ENCODE measurements around the gene LRRC39. TPM values are rescaled to one million over a fixed set of nuclear protein-coding genes. Genes with fewer than 3 reads are reported as not detected.

LRRC39 gene
- total RNA-seq = under 0.01 and 0.43 TPM in 2 replicates

GRCh38 chr1:100178091-100178490 is at the start of gene LRRC39:
Gene LRRC39 (minus strand): TSS chr1:100178256. CDS start chr1:100168516, 9,740 bp downstream.

GRCh38 chr1:100132566-100133477 is 45.2 kb downstream of the LRRC39 start, which contains the start of the genes SASS6 and TRMT13:
Gene SASS6 (minus strand): TSS chr1:100132930. CDS start chr1:100132814, 116 bp downstream.
Gene TRMT13 (plus strand): TSS chr1:100133163. CDS start chr1:100133169, 6 bp downstream.

Other genes starting within 250 kb of the LRRC39 start
- gene SLC35A3, start 208.3 kb downstream of the LRRC39 start, total RNA-seq = 29.0 and 30.2 TPM in 2 replicates
- 1.7 and 2.8 TPM in 2 replicates for gene SASS6, start 45.3 kb downstream of the LRRC39 start, total RNA-seq
- gene TRMT13, start 45.1 kb downstream of the LRRC39 start, total RNA-seq = 15.0 and 28.3 TPM in 2 replicates
- gene DBT, start 71.6 kb upstream of the LRRC39 start, total RNA-seq = 5.1 and 14.7 TPM in 2 replicates
- 60.4 and 64.3 TPM in 2 replicates for gene RTCA, start 88.0 kb upstream of the LRRC39 start, total RNA-seq
- 1.0 and 1.5 TPM in 2 replicates for gene CDC14A, start 174.2 kb upstream of the LRRC39 start, total RNA-seq

Data from nasal cavity respiratory epithelium epithelial cell of viscerocranial mucosa (primary cell).